B cell (primary cell): ENCODE measurements around the gene TMBIM1.

ENCODE experiments used
- CTCF ChIP-seq: fragments of 200-600 bp; IDR thresholded peaks from one replicate; pipeline ENCODE4 v1.8.0; 2022; ENCODE audit warnings: antibody characterized with exemption, mild to moderate bottlenecking
- EZH2 ChIP-seq: IDR thresholded peaks from 2 replicates; pipeline ENCODE4 v1.6.1; 2012; ENCODE audit warnings: borderline replicate concordance, low read depth, mild to moderate bottlenecking, moderate library complexity, low read length; ENCODE audit not compliant: insufficient read depth, poor library complexity, severe bottlenecking

- no peak for TF ChIP-seq CTCF
- no peak for TF ChIP-seq EZH2
Observed at GRCh38 chr2:218295029-218295428, 2.7 kb upstream of the TMBIM1 start.
